GM19023 (cell line): ENCODE measurements around the gene BAHD1.

Experiments
- ATAC-seq: cut with Tn5 transposase; IDR thresholded peaks from one replicate; pipeline ENCODE4 v1.9.1; 2021; ENCODE audit warnings: mild to moderate bottlenecking, moderate library complexity; ENCODE audit not compliant: unreplicated experiment

BAHD1 gene

DNA sequence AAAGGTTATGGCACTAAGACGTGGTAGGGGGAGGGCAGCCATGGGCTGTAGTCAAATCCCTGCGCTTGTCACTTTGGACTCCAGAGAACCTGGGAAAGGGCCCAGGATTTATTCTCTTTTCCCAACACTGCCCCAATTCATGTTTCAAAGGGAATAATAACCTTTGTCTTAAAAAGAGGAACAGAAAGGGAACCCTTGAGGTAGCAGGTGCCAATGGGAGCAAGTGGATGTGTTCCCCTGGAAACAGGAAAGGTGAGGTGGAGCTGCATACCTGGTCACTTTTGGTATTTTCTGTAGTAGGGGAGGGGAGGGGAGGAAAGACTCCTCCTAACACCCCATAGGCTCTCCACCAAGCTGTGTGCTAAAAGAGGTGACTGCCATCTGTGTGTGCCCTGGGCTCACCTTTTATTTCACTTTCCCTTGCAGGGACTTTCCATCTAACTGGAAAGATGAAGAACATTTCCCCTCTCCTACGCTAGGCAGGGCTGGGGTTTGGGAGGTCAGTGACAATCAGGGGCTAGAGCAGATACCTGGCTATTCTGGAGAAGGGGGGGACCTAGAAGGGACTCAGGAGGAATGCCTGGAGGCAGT lies 23.9 kb downstream of the BAHD1 start:
- ATAC-seq = no peak

DNA sequence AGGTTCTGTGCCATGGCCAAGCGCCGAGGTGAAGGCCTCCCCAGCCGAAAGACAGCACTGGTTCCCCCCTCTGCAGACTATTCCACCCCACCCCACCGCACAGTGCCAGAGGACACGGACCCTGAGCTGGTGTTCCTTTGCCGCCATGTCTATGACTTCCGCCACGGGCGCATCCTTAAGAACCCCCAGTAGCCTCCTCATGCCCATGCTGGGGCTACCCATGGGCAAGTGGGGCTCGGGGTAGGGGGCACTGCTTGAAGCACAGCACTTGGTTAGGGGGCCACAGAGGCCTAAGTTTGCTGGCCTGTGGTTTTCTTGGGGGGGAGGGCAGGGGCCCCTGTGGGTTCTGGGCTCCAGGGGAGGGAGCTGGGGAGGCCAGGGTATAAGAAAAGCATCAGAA lies 25.2 kb downstream of the BAHD1 start:
- no peak for ATAC-seq

DNA sequence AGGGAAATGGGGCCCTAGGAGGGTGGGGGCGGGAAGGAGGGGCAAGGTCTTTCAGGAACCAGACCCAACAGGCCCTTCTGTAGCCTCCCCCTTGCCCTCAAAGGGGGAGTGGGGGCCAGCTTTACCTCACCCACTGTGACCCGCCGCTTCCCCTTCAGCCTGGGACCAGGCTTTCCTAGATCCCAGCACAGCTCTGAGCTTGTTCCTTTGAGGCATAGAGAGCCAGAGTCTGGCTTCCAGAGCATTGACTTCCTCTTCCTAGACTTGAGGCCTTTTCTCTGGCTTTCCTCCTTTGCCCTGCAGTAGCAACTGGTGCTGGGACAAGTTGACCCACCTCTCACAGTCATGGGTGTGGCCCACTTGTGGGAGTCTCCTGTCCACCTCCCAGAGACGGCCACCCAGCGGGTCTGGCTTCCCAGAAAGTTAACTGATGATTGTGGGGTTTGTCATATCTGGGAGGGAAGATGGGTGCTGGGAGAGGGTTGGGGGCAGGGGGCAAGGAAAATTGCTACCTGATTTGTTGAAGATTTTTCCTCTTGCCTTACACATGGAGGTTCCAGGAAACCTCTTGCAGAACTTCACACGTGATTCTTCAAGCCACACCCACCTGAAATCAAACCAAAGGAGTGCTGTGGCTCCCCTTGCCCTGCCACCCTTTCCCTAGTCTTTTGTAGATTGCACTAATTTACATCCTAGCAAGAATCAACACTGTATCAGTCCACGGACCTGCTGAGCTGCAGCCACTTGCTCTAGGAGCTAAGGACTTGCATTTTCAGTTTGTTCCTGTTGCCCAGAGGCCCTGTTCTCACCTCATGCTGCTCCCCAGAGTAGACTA lies 25.9 kb downstream of the BAHD1 start:
- ATAC-seq = no peak

DNA sequence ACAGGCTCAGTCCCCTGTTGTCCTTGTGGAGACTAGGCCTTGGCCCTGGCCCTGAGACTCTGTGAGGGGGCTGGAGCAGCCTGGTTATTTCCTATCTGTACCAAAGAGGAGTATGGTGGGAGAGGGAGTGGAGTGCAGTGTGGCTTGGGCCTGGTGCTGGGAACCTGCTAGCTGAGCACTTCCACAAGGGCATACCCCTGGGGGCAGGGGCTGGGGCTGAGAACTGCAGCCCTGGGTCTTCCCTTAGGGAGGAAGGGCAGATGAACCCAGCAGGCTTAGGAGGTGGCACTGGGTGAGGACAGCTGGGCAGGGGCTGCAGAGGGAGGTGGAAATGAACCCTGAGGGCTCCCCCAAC lies 26.5 kb downstream of the BAHD1 start:
- ATAC-seq = no peak

DNA sequence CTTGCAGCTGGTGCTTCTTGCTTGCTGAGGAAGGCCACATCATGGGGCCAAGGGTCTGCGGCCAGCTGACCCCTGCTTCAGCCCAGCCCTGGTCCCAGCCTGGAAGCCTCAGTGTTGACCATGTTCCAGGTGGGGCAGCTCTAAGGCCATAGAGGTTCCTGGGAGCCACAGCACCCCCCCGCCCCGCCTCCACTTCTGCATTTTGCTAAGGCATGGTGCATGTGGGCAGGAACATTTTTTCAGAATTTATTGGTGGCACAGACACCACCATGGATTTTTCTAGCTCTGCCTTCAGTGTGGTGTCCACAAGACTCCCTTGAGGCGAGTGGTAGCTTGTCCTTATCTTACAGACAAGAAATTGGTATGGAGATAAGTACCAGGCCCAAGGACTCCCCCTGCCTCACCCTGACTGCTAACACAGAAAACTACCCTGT lies 28.2 kb downstream of the BAHD1 start:
- ATAC-seq = no peak

DNA sequence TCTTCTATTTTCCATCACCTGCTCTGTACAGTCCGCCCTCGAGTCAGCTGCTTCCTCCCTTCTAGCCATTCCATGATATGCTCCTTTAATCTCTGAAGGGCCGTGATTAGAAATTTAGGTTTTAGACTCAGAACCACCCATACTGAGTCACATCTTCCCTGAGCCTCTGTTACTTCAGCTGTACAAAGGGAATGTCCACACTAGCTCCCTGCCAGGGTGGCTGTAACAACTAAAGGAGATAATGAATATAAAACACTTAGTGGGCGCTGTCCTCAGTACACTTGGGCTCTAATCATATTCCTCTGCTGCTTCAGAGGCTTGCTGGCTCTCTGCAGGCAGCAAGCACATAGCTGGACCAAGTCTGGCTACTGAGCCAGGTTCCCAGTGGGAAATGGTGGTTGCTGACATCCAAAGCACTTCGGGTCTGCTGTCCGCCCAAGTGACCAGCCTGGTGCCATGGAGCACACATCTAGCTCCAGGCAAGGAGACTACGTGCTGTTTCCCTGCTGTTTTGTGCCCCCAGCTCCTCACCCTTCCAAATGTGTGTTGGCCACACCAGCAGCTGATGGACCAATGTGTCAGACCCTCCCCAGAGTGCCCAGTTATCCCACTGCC lies 29.1 kb downstream of the BAHD1 start:
- no peak for ATAC-seq

DNA sequence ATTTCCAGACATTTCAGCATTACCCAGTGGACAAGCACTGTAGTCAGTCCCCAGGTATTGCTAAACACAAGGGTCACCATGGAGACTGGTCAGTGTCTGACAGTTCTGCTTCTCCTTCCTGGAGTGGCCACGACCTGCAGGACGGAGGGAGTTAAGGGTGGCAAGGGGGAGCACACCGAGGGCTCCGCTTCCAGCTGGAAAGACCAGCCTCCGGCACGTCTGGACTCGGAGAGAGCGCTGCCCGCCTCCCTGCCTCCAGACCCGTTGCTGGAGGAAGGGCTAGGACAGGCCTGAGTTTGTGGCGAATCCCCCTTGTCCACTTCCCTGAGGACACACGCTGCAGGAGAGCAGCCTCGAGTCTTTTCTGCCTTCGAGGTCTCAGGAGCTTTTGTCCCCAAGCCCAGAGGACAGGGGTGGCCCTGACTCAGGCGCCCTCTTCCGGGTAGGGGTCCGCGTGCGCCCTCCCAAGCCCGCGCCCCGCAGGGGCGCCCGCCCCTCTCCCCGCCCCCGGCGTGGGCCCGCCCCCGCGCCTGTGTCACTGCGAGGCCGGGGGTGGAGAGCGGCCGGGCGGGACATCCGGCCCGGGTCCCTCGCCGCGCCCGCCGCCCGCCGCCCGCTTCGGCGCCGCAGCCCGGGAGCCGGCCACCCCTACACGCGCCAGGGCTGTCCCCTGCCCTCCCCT lies 29.8 kb downstream of the BAHD1 start, which contains the start of gene CHST14:
Gene CHST14 (plus strand): TSS at position 562 of the 682 bp plus-strand sequence. CDS start 230 bp downstream, outside the sequence.
- ATAC-seq = peak; percentile 74

DNA sequence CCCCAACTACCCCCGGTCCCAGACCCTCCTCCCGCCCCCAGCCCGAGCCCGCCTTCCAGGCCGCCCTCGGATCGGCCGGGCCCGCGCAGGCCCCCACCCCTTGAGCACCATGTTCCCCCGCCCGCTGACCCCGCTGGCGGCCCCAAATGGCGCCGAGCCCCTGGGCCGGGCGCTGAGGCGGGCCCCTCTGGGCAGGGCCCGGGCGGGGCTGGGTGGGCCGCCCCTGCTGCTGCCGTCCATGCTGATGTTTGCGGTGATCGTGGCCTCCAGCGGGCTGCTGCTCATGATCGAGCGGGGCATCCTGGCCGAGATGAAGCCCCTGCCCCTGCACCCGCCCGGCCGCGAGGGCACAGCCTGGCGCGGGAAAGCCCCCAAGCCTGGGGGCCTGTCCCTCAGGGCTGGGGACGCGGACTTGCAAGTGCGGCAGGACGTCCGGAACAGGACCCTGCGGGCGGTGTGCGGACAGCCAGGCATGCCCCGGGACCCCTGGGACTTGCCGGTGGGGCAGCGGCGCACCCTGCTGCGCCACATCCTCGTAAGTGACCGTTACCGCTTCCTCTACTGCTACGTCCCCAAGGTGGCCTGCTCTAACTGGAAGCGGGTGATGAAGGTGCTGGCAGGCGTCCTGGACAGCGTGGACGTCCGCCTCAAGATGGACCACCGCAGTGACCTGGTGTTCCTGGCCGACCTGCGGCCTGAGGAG lies 30.5 kb downstream of the BAHD1 start:
- peak; percentile 42 for ATAC-seq

DNA sequence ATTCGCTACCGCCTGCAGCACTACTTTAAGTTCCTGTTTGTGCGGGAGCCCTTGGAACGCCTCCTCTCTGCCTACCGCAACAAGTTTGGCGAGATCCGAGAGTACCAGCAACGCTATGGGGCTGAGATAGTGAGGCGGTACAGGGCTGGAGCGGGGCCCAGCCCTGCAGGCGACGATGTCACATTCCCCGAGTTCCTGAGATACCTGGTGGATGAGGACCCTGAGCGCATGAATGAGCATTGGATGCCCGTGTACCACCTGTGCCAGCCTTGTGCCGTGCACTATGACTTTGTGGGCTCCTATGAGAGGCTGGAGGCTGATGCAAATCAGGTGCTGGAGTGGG lies 31.0 kb downstream of the BAHD1 start:
- ATAC-seq = peak; percentile 24

DNA sequence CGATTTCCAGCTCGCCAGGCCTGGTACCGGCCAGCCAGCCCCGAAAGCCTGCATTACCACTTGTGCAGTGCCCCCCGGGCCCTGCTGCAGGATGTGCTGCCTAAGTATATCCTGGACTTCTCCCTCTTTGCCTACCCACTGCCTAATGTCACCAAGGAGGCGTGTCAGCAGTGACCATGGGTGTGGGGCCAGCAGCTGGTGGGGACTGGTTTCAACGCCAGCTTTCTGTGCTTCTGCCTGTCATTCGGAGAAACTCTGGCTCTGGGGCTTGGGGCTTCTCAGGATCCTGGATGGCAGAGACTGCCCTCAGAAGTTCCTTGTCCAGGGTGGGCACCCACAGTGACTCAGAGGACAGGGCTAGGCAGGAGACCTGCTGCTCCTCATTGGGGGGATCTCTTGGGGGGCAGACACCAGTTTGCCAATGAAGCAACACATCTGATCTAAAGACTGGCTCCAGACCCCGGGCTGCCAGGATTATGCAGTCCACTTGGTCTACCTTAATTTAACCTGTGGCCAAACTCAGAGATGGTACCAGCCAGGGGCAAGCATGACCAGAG lies 31.5 kb downstream of the BAHD1 start:
- ATAC-seq = no peak

DNA sequence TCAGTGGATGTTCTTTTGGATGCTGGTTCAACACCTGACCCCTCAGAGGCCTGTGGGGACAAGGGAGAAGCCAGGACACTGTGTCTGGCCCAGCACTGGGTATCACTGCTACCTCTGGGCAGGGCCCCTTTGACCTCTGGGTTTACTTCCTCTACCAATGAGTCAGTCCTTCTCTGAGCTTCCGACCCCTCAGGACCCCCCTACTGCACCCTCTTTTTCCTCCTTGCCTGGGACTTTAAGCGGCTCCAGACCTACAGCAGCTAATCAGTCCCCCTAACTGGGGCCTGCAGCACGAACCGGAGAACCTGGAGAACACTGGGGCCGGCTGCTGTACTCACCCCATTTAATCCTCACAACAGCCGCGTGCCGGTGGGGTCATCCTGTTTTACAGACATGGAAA lies 33.8 kb downstream of the BAHD1 start:
- no peak for ATAC-seq

DNA sequence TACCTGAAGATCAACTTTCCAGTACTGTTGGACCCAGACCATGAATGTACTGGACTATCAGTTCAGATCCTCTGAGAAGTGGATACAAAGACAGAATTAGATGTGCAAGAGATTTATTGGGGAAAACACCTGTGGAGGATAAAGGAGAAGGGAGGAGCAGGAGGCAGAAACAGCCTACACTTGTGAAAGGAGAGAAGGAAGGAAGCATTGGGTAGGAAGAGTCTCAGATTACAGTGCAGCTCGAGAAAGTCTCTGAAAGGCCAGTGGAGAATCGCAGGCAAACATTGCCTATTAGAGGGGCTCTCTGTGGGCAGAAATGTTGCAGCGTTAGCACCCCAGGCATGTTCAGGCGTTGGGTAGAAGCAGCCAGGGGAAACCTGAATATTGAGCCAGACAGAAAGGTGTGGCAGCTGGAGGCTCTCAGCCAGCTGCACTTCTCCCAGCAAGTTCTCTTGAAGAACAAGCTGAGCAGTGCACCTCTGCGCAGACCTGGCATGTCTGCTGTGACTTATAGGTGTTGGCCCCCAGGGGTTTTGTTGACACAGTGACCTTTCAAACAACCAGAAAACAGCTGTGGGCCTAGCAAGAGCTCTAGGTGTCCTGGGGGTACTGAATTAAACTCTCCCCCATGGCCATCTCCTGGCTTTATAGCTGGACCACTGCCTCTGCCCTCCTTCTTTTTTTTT lies 37.0 kb downstream of the BAHD1 start:
- ATAC-seq = no peak

DNA sequence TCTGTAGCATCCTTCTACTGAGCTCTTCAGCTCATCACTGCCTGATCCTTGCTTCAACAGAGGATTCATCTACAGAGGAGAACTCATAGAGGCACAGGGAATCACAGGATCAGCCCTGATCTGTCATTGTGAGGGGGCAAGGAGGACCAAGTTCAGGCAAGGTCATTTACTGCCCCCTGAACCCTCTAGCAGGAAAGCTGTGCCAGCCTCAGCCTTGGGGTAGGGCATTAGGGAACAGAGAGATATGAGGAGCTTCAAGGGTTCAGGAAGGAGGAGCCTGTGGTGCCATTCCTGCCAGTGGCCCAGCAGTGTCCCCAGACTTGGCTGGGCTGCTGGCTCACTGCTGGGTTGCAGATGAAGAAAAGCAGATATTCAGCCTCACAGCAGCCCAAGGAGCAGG lies 38.3 kb downstream of the BAHD1 start:
- ATAC-seq = no peak

DNA sequence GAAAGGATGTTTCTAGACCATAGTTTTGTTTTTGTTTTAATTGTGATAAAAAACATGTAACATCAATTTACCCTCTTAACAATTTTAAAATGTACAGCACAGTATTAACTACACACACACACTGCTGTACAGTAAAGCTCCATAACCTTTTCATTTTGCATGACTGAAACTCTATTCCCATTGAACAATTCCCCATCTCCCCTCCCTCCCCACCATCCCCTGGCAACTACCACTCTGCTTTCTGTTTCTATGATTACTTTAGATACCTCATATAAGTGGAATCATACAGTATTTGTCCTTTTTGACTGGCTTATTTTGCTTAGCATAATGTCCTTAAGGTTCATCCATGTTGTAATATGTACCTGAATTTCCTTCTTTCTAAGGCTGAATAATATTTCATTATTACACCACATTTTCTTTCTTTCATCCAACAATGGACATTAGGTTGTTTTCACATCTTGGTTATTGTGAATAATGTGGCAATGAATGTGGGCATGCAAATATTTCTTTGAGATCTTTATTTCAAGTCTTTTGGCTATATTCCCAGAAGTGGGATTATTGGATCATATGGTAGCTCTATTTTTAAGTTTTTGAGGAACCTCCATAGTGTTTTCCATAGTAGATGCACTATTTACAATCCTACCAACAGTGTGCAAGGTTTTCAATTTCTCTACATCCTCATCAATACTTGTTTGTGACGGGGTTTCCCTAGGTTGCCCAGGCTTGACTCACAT lies 40.8 kb downstream of the BAHD1 start:
- no peak for ATAC-seq

DNA sequence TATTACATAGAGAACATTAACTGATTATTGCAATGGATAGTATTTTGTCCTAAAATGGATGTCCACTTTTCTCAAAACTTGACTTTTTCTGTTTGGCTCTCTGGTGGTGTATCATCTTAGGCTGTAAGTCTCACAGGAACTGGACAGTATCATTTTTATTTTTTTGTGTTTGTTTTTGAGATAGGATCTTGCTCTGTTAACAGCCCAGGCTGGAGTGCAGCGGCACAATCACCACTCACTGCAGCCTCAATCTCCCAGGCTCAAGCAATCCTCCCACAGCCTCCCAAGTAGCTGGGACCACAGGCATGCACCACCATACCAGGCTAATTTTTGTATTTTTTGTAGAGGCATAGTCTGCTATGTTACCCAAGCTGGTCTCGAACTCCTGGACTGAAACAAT lies 43.2 kb downstream of the BAHD1 start:
- no peak for ATAC-seq

DNA sequence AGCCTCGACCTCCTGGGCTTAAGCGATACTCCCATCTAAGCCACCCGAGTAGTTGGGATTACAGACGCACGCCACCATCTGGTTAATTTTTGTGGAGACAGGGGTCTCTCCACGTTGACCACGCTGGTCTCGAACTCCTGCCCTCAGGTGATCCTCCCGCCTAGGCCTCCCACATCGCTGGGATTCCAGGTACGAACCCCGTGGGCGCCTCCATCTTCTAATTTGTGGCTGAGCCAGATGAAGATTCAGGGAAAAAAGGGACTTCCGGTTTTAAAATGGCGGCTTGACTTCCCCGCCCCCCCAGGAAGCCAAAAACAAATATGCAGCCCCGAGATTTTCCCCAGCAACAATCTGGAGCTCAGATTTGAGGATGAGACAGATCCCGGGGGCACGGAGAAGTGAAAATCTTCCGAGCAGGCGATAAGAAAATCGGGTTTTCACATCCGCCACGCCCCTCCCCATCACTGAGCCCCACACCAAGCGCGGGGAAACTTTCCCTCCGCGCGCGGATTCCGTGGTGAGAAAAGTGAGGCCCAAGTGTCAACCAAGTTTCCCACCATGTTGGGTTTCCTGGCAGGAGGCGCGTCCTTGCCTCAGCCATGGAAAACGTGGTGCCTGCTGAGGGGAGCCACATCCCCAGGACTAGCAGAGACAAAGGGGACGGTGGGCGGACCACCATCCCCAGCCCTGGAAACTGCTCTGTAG lies 45.5 kb downstream of the BAHD1 start:
- ATAC-seq = no peak

DNA sequence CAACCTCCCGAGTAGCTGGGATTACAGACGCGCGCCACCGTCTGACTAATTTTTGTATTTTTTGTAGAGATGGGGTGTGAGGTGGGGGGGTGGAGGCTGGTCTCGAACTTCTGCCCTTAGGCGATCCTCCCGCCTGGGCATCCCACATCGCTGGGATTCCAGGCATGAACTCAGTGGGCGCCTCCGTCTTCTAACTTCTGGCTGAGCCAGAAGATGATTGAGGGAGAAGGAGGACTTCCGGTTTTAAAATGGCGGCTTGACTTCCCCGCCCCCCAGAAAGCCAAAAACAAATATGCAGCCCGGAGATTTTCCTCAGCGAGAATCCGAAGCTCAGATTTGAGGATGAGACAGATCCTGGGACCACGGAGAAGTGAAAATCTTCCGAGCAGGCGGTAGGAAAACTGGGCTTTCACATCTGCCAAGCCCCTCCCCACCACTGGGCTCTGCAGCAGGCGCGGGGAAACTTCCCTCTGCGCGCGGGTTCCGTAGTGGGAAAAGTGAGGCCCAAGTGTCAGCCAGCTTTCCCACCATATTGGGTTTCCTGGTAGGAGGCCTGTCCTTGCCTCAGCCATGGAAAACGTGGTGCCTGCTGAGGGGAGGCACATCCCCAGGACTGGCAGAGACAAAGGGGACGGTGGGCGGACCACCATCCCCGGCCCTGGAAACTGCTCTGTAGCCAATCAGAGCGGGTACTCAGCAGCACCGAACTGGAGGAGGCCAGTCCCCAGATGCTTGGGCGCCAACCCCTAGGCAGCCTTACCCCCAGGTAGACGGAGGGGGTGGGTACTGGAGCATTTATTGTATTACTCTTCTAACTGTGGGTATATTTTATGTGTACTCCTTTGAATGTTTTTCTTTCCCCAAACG lies 47.3 kb downstream of the BAHD1 start:
- no peak for ATAC-seq
